Type B pancreatic cell (in vitro differentiated cells): Measurements from ENCODE around the gene STPG1. TPM values are rescaled to one million over a fixed set of nuclear protein-coding genes. Genes with fewer than 3 reads are reported as not detected.

Experiments used
- DNase-seq: peaks from one replicate; pipeline ENCODE4 v3.0.0; 2021; ENCODE audit warnings: mixed read lengths; ENCODE audit not compliant: unreplicated experiment; ENCODE audit errors: extremely low spot score
- H3K27ac Mint-ChIP-seq: 2 replicates; pipeline ENCODE4 v1.8.0; 2021; ENCODE audit warnings: mild to moderate bottlenecking, mixed read lengths
- H3K27me3 Mint-ChIP-seq: 2 replicates; pipeline ENCODE4 v1.8.0; 2021; ENCODE audit warnings: mixed read lengths
- H3K36me3 Mint-ChIP-seq: 2 replicates; pipeline ENCODE4 v1.8.0; 2021; ENCODE audit warnings: mixed read lengths
- H3K4me1 Mint-ChIP-seq: one replicate; pipeline ENCODE4 v1.8.0; 2021; ENCODE audit warnings: mixed read lengths; ENCODE audit not compliant: unreplicated experiment
- H3K4me3 Mint-ChIP-seq: 2 replicates; pipeline ENCODE4 v1.8.0; 2021; ENCODE audit warnings: mild to moderate bottlenecking, mixed read lengths
- H3K9me3 Mint-ChIP-seq: 2 replicates; pipeline ENCODE4 v1.8.0; 2021; ENCODE audit warnings: mixed read lengths
- CTCF ChIP-seq: fragments of 200-600 bp; sonication (generic); conservative IDR thresholded peaks from 2 replicates; pipeline ENCODE4 v1.5.0; 2021; ENCODE audit warnings: antibody characterized with exemption, mild to moderate bottlenecking
- total RNA-seq: library from RNA; stranded (reverse); gene quantifications from 2 replicates; pipeline ENCODE4 v1.2.1, GENCODE V29; 2021; ENCODE audit warnings: low replicate concordance

The STPG1 gene
- total RNA-seq, 1 donor from 2014 or later: 8.7 TPM

GRCh38 chr1:24442764-24443163, 29.2 kb upstream of the STPG1 start:
- no peak for TF ChIP-seq CTCF
- DNase-seq: no peak
- Mint-ChIP-seq H3K9me3 (no peaks in the 10 kb centered on the region), H3K36me3 (peaks cover 15% of the 10 kb centered on the region), H3K27ac (no peak overlapping the region), H3K27me3 (no peaks in the 10 kb centered on the region), H3K4me1 (peaks cover 23% of the 10 kb centered on the region), H3K4me3 (no peak overlapping the region)

- no peaks in the 10 kb centered on the region for H3K9me3 Mint-ChIP-seq
- H3K27ac Mint-ChIP-seq: no peak overlapping the region
- TF ChIP-seq CTCF: no peak
- H3K27me3 Mint-ChIP-seq: no peaks in the 10 kb centered on the region
- H3K4me3 Mint-ChIP-seq: no peak overlapping the region
- peaks cover 23% of the 10 kb centered on the region for H3K4me1 Mint-ChIP-seq
- no peak for DNase-seq
- H3K36me3 Mint-ChIP-seq: peaks cover 17% of the 10 kb centered on the region
These were observed 28.6 kb upstream of the STPG1 start for GRCh38 chr1:24441996-24442668.

- Mint-ChIP-seq H3K27ac (no peak overlapping the region), H3K36me3 (peaks cover 10% of the 10 kb centered on the region)
These were observed 27.9 kb upstream of the STPG1 start for GRCh38 chr1:24441480-24441879.

GRCh38 chr1:24440436-24440835, 26.9 kb upstream of the STPG1 start:
- TF ChIP-seq CTCF: no peak
- Mint-ChIP-seq H3K4me1 (peaks cover 23% of the 10 kb centered on the region), H3K27me3 (no peaks in the 10 kb centered on the region), H3K27ac (no peak overlapping the region), H3K9me3 (no peaks in the 10 kb centered on the region), H3K4me3 (no peak overlapping the region), H3K36me3 (peaks cover 8% of the 10 kb centered on the region)
- DNase-seq: no peak

More at GRCh38 chr1:24441480-24441879, 27.9 kb upstream of the STPG1 start:
- no peak overlapping the region for H3K4me3 Mint-ChIP-seq
- DNase-seq: no peak
- H3K9me3 Mint-ChIP-seq: no peaks in the 10 kb centered on the region
- peaks cover 23% of the 10 kb centered on the region for H3K4me1 Mint-ChIP-seq
- no peaks in the 10 kb centered on the region for H3K27me3 Mint-ChIP-seq
- TF ChIP-seq CTCF: no peak

GRCh38 chr1:24438423-24438901, 24.9 kb upstream of the STPG1 start:
- TF ChIP-seq CTCF: no peak
- H3K27me3 Mint-ChIP-seq: no peaks in the 10 kb centered on the region
- DNase-seq: no peak
- peaks cover 3% of the 10 kb centered on the region for H3K36me3 Mint-ChIP-seq
- H3K9me3 Mint-ChIP-seq: no peaks in the 10 kb centered on the region
- H3K27ac Mint-ChIP-seq: no peak overlapping the region
- H3K4me1 Mint-ChIP-seq: peaks cover 21% of the 10 kb centered on the region
- no peak overlapping the region for H3K4me3 Mint-ChIP-seq
